PC-3 (cell line): ENCODE data around the gene LTB4R2. TPM values are rescaled to one million over a fixed set of nuclear protein-coding genes. Genes with fewer than 3 reads are reported as not detected.

Experiments used
- ATAC-seq: fragments of 200-7000 bp; cut with Tn5 transposase; 2 replicates; pipeline ENCODE4 v1.9.1; 2020; ENCODE audit warnings: mild to moderate bottlenecking, moderate library complexity
- BruUV-seq: library from RNA; stranded (reverse); fragments of 400-500 nt; replicated peaks from 2 replicates; lab custom pipeline; 2021; lab: Mats Ljungman, UMichigan
- CTCF ChIA-PET: fragments of 300-600 bp; sonication (Branson Sonifier 250); formaldehyde crosslinking; loops from one replicate; lab custom pipeline; 2022; ENCODE audit warnings: antibody characterized with exemption; lab: Charles Lee
- POLR2A ChIA-PET: fragments of 300-600 bp; sonication (Branson Sonifier 250); formaldehyde crosslinking; loops from one replicate; lab custom pipeline; 2022; ENCODE audit warnings: antibody characterized with exemption; ENCODE audit not compliant: unreplicated experiment; lab: Charles Lee
- DNase-seq: peaks from one replicate; pipeline ENCODE4 v3.0.0-alpha.2; 2015
- H2AFZ ChIP-seq: fragments of 300-600 bp; sonication (generic); 2 replicates; pipeline ENCODE4 v1.6.0; 2016; ENCODE audit warnings: antibody characterized with exemption, low read length
- H3F3A ChIP-seq: fragments of 300-600 bp; sonication (generic); one replicate; pipeline ENCODE4 v1.6.0; 2017; ENCODE audit warnings: antibody characterized with exemption, low read length, control low read depth, mild to moderate bottlenecking; ENCODE audit not compliant: unreplicated experiment
- H3K27ac ChIP-seq: fragments of 300-600 bp; sonication (generic); 2 replicates; pipeline ENCODE4 v1.5.1; 2016; ENCODE audit warnings: mild to moderate bottlenecking, low read length
- H3K27me3 ChIP-seq: fragments of 300-600 bp; sonication (generic); 2 replicates; pipeline ENCODE4 v1.6.1; 2016; ENCODE audit warnings: low read length, mixed read lengths
- H3K36me3 ChIP-seq: fragments of 300-600 bp; sonication (generic); 2 replicates; pipeline ENCODE4 v1.6.1; 2016; ENCODE audit warnings: low read depth, mixed run types, low read length, mixed read lengths
- H3K4me1 ChIP-seq: fragments of 300-600 bp; sonication (generic); 2 replicates; pipeline ENCODE4 v1.5.1; 2016; ENCODE audit warnings: low read length; ENCODE audit not compliant: insufficient read depth
- H3K4me2 ChIP-seq: fragments of 300-600 bp; sonication (generic); 2 replicates; pipeline ENCODE4 v1.6.0; 2016; ENCODE audit warnings: low read length
- H3K4me3 ChIP-seq: fragments of 300-600 bp; sonication (generic); 2 replicates; pipeline ENCODE4 v1.5.1; 2016; ENCODE audit warnings: mild to moderate bottlenecking, low read length, mixed read lengths
- H3K79me2 ChIP-seq: fragments of 300-600 bp; sonication (generic); 2 replicates; pipeline ENCODE4 v1.6.1; 2017; ENCODE audit warnings: low read length, mixed read lengths
- H3K9ac ChIP-seq: fragments of 300-600 bp; sonication (generic); 2 replicates; pipeline ENCODE4 v1.6.0; 2016; ENCODE audit warnings: mild to moderate bottlenecking, low read length
- H3K9me2 ChIP-seq: fragments of 300-600 bp; sonication (generic); replicated peaks from 2 replicates; pipeline ENCODE4 v1.6.1; 2016; ENCODE audit warnings: mixed run types, low read length, mixed read lengths
- H3K9me3 ChIP-seq: fragments of 300-600 bp; sonication (generic); 2 replicates; pipeline ENCODE4 v1.6.1; 2016; ENCODE audit warnings: low read length, mixed read lengths
- H4K20me1 ChIP-seq: fragments of 300-600 bp; sonication (generic); 2 replicates; pipeline ENCODE4 v1.6.1; 2016; ENCODE audit warnings: low read length, mixed read lengths
- CTCF ChIP-seq: fragments of 300-600 bp; sonication (generic); conservative IDR thresholded peaks from 2 replicates; pipeline ENCODE4 v1.5.1; 2017; ENCODE audit warnings: antibody characterized with exemption, low read depth, mild to moderate bottlenecking, low read length
- EZH2 ChIP-seq: fragments of 300-600 bp; sonication (generic); IDR thresholded peaks from one replicate; pipeline ENCODE4 v1.6.1; 2017; ENCODE audit warnings: antibody characterized with exemption, mild to moderate bottlenecking, low read length; ENCODE audit not compliant: unreplicated experiment
- EZH2phosphoT487 ChIP-seq: fragments of 300-600 bp; sonication (generic); IDR thresholded peaks from 2 replicates; pipeline ENCODE4 v1.6.1; 2018; ENCODE audit warnings: mild to moderate bottlenecking, antibody characterized with exemption, low read length, borderline replicate concordance
- intact Hi-C: fragments of 100-400 bp; cut with micrococcal nuclease; formaldehyde crosslinking; loops from 2 replicates; pipeline ENCODE4 v1.9.0; 2023
- total RNA-seq: library from RNA; depleted of rRNA; stranded (reverse); fragments of >200 nt; gene quantifications from 2 replicates; pipeline ENCODE4 v1.2.3, GENCODE V29; 2014

Gene LTB4R2
- total RNA-seq, 1 experiment from 2014 or later, result 9.3 TPM

GRCh38 chr14:24311837-24312615 is 2.1 kb downstream of the LTB4R2 start:
- H3K9me3 ChIP-seq, result no peaks in the 10 kb centered on the region
- H2AFZ ChIP-seq, result no peak overlapping the region
- H3K27ac ChIP-seq, result no peak overlapping the region
- H3K79me2 ChIP-seq, result no peaks in the 10 kb centered on the region
- peaks cover 14% of the 10 kb centered on the region for H3K4me1 ChIP-seq
- POLR2A ChIA-PET, result no interaction called here
- no peaks in the 10 kb centered on the region for H3F3A ChIP-seq
- H3K9me2 ChIP-seq, result no peaks in the 10 kb centered on the region
- H3K27me3 ChIP-seq, result no peaks in the 10 kb centered on the region
- no peaks in the 10 kb centered on the region for H4K20me1 ChIP-seq
- H3K4me2 ChIP-seq, result no peak overlapping the region
- ATAC-seq (no peak), DNase-seq (no peak)
- intact Hi-C loops, result no loop called here
- peaks cover 12% of the 10 kb centered on the region; the same call in 1 of the 2 replicates for H3K36me3 ChIP-seq
- CTCF ChIA-PET, result no interaction called here
- no TSS peak for BruUV-seq
- H3K4me3 ChIP-seq, result no peak overlapping the region
- TF ChIP-seq EZH2, result no peak
- TF ChIP-seq EZH2phosphoT487, result no peak
- TF ChIP-seq CTCF, result no peak
- H3K9ac ChIP-seq, result no peak overlapping the region

DNA sequence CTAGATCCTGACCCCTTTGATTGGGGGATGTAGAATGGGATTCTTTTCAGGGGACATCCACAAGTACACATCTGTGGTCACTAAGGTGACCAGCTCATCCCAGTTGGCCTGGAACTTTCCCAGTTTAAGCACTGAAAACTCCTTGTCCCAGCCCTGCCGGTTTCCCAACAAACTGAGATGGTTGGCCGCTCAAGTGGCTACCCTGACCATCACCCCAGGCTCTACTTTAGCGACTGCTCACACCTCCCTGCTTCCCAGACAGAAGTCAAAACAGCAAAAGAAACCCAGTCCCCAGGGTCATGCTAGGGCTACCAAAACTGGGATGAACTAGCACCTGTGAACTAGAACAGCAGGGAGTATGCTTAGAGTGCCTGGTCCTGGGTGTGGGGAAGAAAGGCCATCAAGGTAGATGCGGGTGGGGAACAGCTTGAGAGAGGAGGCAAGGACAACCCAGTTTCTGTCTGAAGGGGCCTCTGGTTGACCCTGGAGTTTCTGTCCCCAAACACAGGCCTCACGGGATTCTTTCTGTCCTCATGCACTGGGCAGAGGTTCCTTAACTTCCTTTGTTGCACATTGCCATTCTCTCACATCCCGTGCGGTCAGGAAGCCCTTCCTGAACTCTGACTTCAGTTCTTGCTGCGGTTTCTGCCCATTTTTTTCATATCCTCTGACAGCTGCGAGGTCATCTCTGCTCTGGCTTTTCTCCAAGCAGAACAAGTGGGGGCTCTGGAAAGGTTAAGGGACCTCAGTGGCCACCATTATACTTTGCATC is 3.0 kb downstream of the LTB4R2 start:
- Histone ChIP-seq H3K9me2 (no peaks in the 10 kb centered on the region), H3F3A (no peaks in the 10 kb centered on the region), H3K36me3 (peaks cover 12% of the 10 kb centered on the region; the same call in 1 of the 2 replicates), H3K4me1 (peaks cover 13% of the 10 kb centered on the region), H2AFZ (no peak overlapping the region), H3K9ac (no peak overlapping the region), H3K4me2 (no peak overlapping the region), H3K79me2 (no peaks in the 10 kb centered on the region), H3K27me3 (no peaks in the 10 kb centered on the region), H3K9me3 (no peaks in the 10 kb centered on the region), H3K4me3 (no peak overlapping the region), H3K27ac (no peak overlapping the region), H4K20me1 (no peaks in the 10 kb centered on the region)
- DNase-seq (no peak), ATAC-seq (no peak)
- POLR2A ChIA-PET, result no interaction called here
- TF ChIP-seq CTCF, result no peak
- TF ChIP-seq EZH2, result no peak
- TF ChIP-seq EZH2phosphoT487, result no peak
- CTCF ChIA-PET, result no interaction called here
- intact Hi-C loops, result no loop called here
- no TSS peak for BruUV-seq
